Raji (cell line): ENCODE results near the gene SAMD5.

Experiments used
- POLR2A ChIP-seq: IDR thresholded peaks from 2 replicates; pipeline ENCODE4 v1.6.1; 2011; ENCODE audit warnings: low read depth, low read length, control low read depth; ENCODE audit not compliant: insufficient read depth

The SAMD5 gene

DNA sequence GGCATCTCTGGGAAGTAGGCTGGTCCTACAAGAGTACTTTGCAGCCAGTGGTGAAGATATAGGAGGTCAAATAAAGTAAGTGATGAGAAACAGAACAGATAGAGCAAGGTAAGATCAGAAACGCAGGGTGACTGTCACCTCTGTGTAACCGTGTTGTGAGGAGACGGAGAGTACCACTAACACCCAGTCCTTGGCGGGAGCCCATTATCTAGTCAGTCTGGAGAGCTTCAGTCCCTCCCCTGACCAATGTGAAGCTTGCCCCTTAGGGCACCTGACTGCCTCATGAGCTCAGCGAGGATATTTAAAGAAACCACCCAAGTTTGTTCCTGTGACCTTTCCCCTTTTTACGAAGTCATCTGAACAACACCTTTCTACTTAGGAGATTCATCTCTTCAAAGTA is 110.0 kb downstream of the SAMD5 start:
- no peak for TF ChIP-seq POLR2A

GRCh38 chr6:147618927-147619326 is 110.4 kb downstream of the SAMD5 start:
- TF ChIP-seq POLR2A = no peak
